ENCODE results near the gene NRSN2. TPM values are rescaled to one million over a fixed set of nuclear protein-coding genes. Genes with fewer than 3 reads are reported as not detected.
"Not testable (repeated sequence)": the region's sequence is repeated elsewhere in the genome, so short reads cannot be mapped to it uniquely, and the experiment has no call there.

The NRSN2 gene
- total RNA-seq, 1 experiment from 2014 or later, result 43.4 TPM

DNA sequence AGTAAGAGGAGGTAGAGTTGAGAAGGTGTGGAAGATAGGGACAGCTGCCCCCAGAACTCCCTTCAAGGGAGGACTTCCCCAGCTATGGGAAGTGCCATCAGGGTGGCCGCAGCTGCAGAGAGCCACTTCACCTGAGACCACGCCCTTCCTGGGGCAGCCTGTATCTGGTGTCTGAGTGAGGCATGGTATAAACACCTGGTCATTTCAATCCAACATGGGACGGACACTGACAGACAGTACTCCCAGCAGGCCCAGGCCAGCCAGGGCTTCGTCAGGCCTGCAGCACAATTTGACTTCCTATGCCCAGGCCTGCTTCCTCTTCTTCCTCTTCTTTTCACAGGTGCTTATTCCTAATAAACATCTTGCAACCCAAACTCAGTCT lies 17.1 kb upstream of the NRSN2 start:
- Histone ChIP-seq H3K4me1 (ENCODE audit: insufficient read depth, low read length, poor library complexity, severe bottlenecking) (peaks cover 13% of the 10 kb centered on the region), H3K9me3 (ENCODE audit: low read depth, low read length, poor library complexity, severe bottlenecking) (no peaks in the 10 kb centered on the region), H3K27ac (ENCODE audit: low read depth, low read length, poor library complexity, severe bottlenecking) (no peak overlapping the region), H3K27me3 (replicated peaks; ENCODE audit: insufficient read depth, low read depth, low read length, poor library complexity) (no peaks in the 10 kb centered on the region), H3K4me3 (ENCODE audit: low read depth, low read length, poor library complexity, severe bottlenecking) (no peak overlapping the region), H3K36me3 (ENCODE audit: insufficient read depth, low read length, poor library complexity, severe bottlenecking) (peaks cover 12% of the 10 kb centered on the region)
- BruUV-seq (replicated peaks), result no TSS peak
- CTCF ChIA-PET, result interaction anchor here (1.7 kb wide), 1 partner anchor 18 kb away, joined by 7 read pairs; no protein-coding TSS in a partner anchor
- no peak for DNase-seq (ENCODE audit: low spot score)
- intact Hi-C loops (cut with micrococcal nuclease; ENCODE audit: unreplicated experiment), result loop anchor here (1.0 to 2.0 kb wide), 2 partner anchors 52 to 121 kb away; no protein-coding TSS in a partner anchor
- POLR2A ChIA-PET (ENCODE audit: low non-redundant PET), result no interaction called here
- no peak for TF ChIP-seq EZH2 (IDR thresholded peaks at IDR 0.05; ENCODE audit: borderline replicate concordance, low read depth, low read length, poor library complexity, severe bottlenecking)
- TF ChIP-seq, protein P1, sequence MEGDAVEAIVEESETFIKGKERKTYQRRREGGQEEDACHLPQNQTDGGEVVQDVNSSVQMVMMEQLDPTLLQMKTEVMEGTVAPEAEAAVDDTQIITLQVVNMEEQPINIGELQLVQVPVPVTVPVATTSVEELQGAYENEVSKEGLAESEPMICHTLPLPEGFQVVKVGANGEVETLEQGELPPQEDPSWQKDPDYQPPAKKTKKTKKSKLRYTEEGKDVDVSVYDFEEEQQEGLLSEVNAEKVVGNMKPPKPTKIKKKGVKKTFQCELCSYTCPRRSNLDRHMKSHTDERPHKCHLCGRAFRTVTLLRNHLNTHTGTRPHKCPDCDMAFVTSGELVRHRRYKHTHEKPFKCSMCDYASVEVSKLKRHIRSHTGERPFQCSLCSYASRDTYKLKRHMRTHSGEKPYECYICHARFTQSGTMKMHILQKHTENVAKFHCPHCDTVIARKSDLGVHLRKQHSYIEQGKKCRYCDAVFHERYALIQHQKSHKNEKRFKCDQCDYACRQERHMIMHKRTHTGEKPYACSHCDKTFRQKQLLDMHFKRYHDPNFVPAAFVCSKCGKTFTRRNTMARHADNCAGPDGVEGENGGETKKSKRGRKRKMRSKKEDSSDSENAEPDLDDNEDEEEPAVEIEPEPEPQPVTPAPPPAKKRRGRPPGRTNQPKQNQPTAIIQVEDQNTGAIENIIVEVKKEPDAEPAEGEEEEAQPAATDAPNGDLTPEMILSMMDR (conservative IDR thresholded peaks at IDR 0.05; ENCODE audit: low read depth, low read length), result no peak

DNA sequence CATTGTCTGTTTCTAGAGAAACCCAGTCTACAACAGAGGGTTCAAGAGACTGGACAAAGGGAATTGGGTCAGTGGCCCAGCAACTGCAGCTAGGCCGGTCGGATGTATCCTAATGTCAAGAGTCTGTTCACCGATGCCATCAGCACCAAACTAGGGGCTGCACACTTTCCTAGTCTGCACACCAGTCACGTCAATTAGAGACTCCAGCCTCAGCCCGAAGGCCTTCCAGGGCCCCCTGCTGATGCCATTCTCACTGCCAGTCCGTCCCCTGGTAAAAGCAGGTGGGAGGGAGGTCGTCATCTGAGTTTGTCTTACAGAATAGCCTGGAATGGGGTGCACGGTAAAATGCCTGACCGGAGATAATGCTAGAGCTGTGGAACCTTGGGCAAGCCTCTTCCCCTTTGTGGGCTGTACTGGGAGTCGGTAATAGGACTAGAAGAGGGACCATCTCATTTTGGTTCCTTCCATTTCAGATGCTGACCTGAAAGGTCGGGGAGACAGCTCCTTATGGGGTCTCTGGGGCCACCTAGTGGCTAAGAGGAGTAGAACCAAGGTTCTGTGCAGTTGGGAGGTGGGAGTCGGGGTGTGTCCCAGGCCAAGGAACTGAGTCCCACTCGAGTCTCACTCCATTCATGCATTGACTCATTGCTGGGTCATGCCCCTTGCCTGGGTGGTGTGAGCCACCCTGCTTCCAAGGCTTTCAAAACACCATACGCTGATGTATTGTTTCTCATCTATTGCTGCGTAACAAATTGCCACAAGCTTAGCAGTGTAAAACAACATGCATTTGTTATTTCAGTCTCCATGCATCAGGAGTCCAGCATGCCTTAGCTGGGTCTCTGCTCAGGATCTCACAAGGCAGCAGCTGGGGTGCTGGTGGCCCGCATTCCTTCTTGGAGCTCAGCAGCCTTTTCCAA lies 16.4 kb upstream of the NRSN2 start:
- POLR2A ChIA-PET (ENCODE audit: low non-redundant PET), result no interaction called here
- H3K9me3 ChIP-seq (ENCODE audit: low read depth, low read length, poor library complexity, severe bottlenecking), result no peaks in the 10 kb centered on the region
- TF ChIP-seq, protein P1 (conservative IDR thresholded peaks at IDR 0.05; ENCODE audit: low read depth, low read length), result peak; percentile 89
- TF ChIP-seq EZH2 (IDR thresholded peaks at IDR 0.05; ENCODE audit: borderline replicate concordance, low read depth, low read length, poor library complexity, severe bottlenecking), result no peak
- H3K27ac ChIP-seq (ENCODE audit: low read depth, low read length, poor library complexity, severe bottlenecking), result no peak overlapping the region
- CTCF ChIA-PET, result interaction anchor here (0.6 to 1.7 kb wide), 8 partner anchors 10 to 264 kb away, joined by 3 to 11 read pairs (median 5); partner anchors contain the start of gene NRSN2
- H3K36me3 ChIP-seq (ENCODE audit: insufficient read depth, low read length, poor library complexity, severe bottlenecking), result peaks cover 12% of the 10 kb centered on the region
- no TSS peak for BruUV-seq (replicated peaks)
- DNase-seq (ENCODE audit: low spot score), result peak; percentile 83
- peaks cover 13% of the 10 kb centered on the region for H3K4me1 ChIP-seq (ENCODE audit: insufficient read depth, low read length, poor library complexity, severe bottlenecking)
- intact Hi-C loops (cut with micrococcal nuclease; ENCODE audit: unreplicated experiment), result loop anchor here (1.0 to 2.0 kb wide), 2 partner anchors 52 to 122 kb away; no protein-coding TSS in a partner anchor
- no peaks in the 10 kb centered on the region for H3K27me3 ChIP-seq (replicated peaks; ENCODE audit: insufficient read depth, low read depth, low read length, poor library complexity)
- H3K4me3 ChIP-seq (ENCODE audit: low read depth, low read length, poor library complexity, severe bottlenecking), result no peak overlapping the region

DNA sequence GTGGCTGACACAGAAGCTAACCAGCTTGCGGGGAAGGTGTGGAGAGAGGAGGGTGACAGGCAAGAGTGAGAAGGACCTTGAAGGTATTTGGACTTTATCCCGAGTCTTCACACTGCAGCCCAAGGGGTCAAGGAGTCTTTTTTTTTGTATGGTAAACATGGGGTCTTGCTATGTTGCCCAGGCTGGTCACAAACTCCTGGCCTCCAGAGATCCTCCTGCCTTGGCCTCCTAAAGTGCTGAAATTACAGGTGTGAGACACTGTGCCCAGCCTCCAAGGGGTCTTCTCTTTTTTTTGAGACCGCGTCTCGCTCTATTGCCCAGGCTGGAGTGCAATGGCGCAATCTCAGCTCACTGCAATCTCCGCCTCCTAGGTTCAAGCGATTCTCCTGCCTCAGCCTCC lies 12.3 kb upstream of the NRSN2 start:
- peaks cover 6% of the 10 kb centered on the region for H3K4me1 ChIP-seq (ENCODE audit: insufficient read depth, low read length, poor library complexity, severe bottlenecking)
- H3K9me3 ChIP-seq (ENCODE audit: low read depth, low read length, poor library complexity, severe bottlenecking), result no peaks in the 10 kb centered on the region
- TF ChIP-seq, protein P1 (conservative IDR thresholded peaks at IDR 0.05; ENCODE audit: low read depth, low read length), result no peak
- no peak for TF ChIP-seq EZH2 (IDR thresholded peaks at IDR 0.05; ENCODE audit: borderline replicate concordance, low read depth, low read length, poor library complexity, severe bottlenecking)
- no peak for DNase-seq (ENCODE audit: low spot score)
- ChIA-PET POLR2A (ENCODE audit: low non-redundant PET) (no interaction called here), CTCF (no interaction called here)
- BruUV-seq (replicated peaks), result no TSS peak
- no peak overlapping the region for H3K4me3 ChIP-seq (ENCODE audit: low read depth, low read length, poor library complexity, severe bottlenecking)
- H3K27me3 ChIP-seq (replicated peaks; ENCODE audit: insufficient read depth, low read depth, low read length, poor library complexity), result no peaks in the 10 kb centered on the region
- intact Hi-C loops (cut with micrococcal nuclease; ENCODE audit: unreplicated experiment), result no loop called here
- H3K36me3 ChIP-seq (ENCODE audit: insufficient read depth, low read length, poor library complexity, severe bottlenecking), result no peaks in the 10 kb centered on the region
- H3K27ac ChIP-seq (ENCODE audit: low read depth, low read length, poor library complexity, severe bottlenecking), result no peak overlapping the region

DNA sequence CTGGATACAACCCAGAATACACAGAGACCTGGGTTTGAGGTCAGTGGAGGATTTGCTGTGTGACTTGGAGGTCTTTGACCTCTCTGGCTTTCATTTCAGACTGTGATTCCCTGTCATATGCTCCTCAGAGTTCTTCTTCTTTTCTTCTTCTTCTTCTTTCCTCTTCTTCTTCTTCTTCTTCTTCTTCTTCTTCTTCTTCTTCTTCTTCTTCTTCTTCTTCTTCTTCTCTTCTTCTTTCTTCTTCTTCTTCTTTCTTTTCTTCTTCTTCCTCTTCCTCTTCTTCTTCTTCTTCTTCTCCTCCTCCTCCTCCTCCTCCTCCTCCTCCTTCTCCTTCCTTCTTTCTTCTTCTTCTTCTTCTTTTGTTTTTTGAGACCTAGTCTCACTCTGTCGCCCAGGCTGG lies 10.9 kb upstream of the NRSN2 start:
- H3K4me1 ChIP-seq (ENCODE audit: insufficient read depth, low read length, poor library complexity, severe bottlenecking); BruUV-seq (replicated peaks); H3K27me3 ChIP-seq (replicated peaks; ENCODE audit: insufficient read depth, low read depth, low read length, poor library complexity); intact Hi-C loops (cut with micrococcal nuclease; ENCODE audit: unreplicated experiment); H3K36me3 ChIP-seq (ENCODE audit: insufficient read depth, low read length, poor library complexity, severe bottlenecking); H3K27ac ChIP-seq (ENCODE audit: low read depth, low read length, poor library complexity, severe bottlenecking); DNase-seq (ENCODE audit: low spot score); CTCF ChIA-PET; H3K4me3 ChIP-seq (ENCODE audit: low read depth, low read length, poor library complexity, severe bottlenecking); H3K9me3 ChIP-seq (ENCODE audit: low read depth, low read length, poor library complexity, severe bottlenecking): not testable (repeated sequence)
- POLR2A ChIA-PET (ENCODE audit: low non-redundant PET), result interaction anchor here (0.8 kb wide), 1 partner anchor 11 kb away, joined by 13 read pairs; the partner anchor contains the start of gene NRSN2
